ENCODE results near the gene ATP13A1. TPM values are rescaled to one million over a fixed set of nuclear protein-coding genes. Genes with fewer than 3 reads are reported as not detected.
A peak's percentile ranks its signal among the peaks of the same experiment; 100 is the strongest.
"Not testable (repeated sequence)": the region's sequence is repeated elsewhere in the genome, so short reads cannot be mapped to it uniquely, and the experiment has no call there.

ATP13A1 gene
- 101 and 104 TPM in 2 replicates for total RNA-seq

- Mint-ChIP-seq H3K4me3 (peak within 1 kb of the TSS; percentile 91), H3K4me1 (ENCODE audit: low read depth) (peaks cover 28% of the 10 kb centered on the region), H3K36me3 (ENCODE audit: low read depth) (peaks cover 28% of the 10 kb centered on the region), H3K27me3 (ENCODE audit: insufficient read depth) (no peaks in the 10 kb centered on the region), H3K9me3 (no peaks in the 10 kb centered on the region), H3K27ac (peak within 1 kb of the TSS; percentile 98)
- intact Hi-C loops (cut with micrococcal nuclease): loop anchor here (1.0 to 10.0 kb wide), 9 partner anchors 20 to 1113 kb away; partner anchors contain the start of genes GATAD2A, GMIP, PBX4 and ZNF486
- peak; percentile 93 for DNase-seq (ENCODE audit: low spot score)
These were observed at the start of gene ATP13A1 for GRCh38 chr19:19663256-19664120. Gene ATP13A1, minus strand, starts transcription at chr19:19663676. Its CDS starts 10 bp downstream, at chr19:19663666.

DNA sequence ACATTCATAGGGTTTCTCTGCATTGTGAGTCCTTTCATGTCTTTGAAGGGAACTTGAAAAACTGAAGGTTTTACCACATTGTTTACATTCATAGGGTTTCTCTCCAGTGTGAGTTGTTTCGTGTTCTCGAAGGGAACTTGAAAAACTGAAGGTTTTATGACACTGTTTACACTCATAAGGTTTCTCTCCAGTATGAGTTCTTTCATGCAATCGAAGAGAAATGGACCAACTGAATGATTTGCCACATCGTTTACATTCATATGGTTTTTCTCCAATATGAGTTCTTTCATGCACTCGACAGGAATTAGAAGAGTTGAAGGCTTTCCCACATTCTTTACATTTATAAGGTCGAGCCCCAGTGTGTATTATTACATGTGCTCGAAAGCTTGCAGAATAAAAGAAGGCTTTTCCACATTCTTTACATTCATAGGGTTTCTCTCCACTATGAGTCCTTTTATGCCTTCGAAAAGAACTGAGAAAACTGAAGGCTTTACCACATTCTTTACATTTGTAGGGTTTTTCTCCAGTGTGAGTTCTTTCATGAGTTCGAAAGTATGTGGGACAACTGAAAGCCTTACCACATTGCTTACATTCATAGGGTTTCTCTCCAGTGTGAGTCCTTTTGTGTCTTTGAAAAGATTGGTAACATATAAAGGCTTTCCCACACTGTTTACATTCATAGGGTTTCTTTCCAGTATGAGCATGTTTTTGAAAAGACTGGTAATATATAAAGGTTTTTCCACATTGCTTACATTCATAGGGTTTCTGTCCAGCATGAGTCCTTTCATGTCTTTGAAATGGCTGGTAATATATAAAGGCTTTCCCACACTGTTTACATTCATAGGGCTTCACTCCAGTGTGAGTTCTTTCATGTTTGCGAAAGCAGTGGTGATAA lies 48.7 kb upstream of the ATP13A1 start:
- peaks cover 69% of the 10 kb centered on the region for H3K9me3 Mint-ChIP-seq
- H3K4me1 Mint-ChIP-seq (ENCODE audit: low read depth): no peaks in the 10 kb centered on the region

GRCh38 chr19:19711306-19711933 lies 47.9 kb upstream of the ATP13A1 start:
- Mint-ChIP-seq H3K4me3 (no peak overlapping the region), H3K27me3 (ENCODE audit: insufficient read depth) (no peaks in the 10 kb centered on the region), H3K9me3 (peaks cover 68% of the 10 kb centered on the region), H3K36me3 (ENCODE audit: low read depth) (peaks cover 60% of the 10 kb centered on the region), H3K4me1 (ENCODE audit: low read depth) (no peaks in the 10 kb centered on the region), H3K27ac (no peak overlapping the region)
- intact Hi-C loops (cut with micrococcal nuclease): no loop called here
- no peak for DNase-seq (ENCODE audit: low spot score)

More for the DNA sequence above, 48.7 kb upstream of the ATP13A1 start:
- intact Hi-C loops (cut with micrococcal nuclease): no loop called here
- DNase-seq (ENCODE audit: low spot score): no peak
- no peak overlapping the region for H3K4me3 Mint-ChIP-seq
- H3K27me3 Mint-ChIP-seq (ENCODE audit: insufficient read depth): no peaks in the 10 kb centered on the region
- no peak overlapping the region for H3K27ac Mint-ChIP-seq
- H3K36me3 Mint-ChIP-seq (ENCODE audit: low read depth): peaks cover 64% of the 10 kb centered on the region

DNA sequence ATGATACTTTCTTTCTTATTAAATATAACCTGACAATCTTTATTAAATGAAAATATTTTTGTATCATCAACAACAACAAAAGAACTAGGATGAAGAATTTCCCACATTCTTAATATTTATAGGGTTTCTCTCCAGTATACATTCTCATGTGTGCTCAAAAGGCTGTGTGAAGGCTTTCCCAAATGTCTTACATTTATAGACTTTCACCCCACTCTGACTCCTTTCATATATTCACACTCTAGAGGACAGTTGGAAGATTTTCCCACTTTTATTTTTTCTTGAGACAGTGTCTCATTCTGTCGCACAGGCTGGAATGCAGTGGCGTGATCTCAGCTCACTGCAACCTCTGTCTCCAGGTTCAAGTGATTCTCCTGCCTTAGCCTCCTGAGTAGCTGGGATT lies 47.0 kb upstream of the ATP13A1 start:
- H3K27ac Mint-ChIP-seq: no peak overlapping the region
- H3K4me3 Mint-ChIP-seq: no peak overlapping the region
- intact Hi-C loops (cut with micrococcal nuclease): no loop called here
- H3K36me3 Mint-ChIP-seq (ENCODE audit: low read depth): peaks cover 59% of the 10 kb centered on the region
- H3K4me1 Mint-ChIP-seq (ENCODE audit: low read depth): no peaks in the 10 kb centered on the region
- DNase-seq (ENCODE audit: low spot score): no peak
- H3K27me3 Mint-ChIP-seq (ENCODE audit: insufficient read depth): no peaks in the 10 kb centered on the region
- peaks cover 66% of the 10 kb centered on the region for H3K9me3 Mint-ChIP-seq

- Mint-ChIP-seq H3K27me3 (ENCODE audit: insufficient read depth) (no peaks in the 10 kb centered on the region), H3K4me1 (ENCODE audit: low read depth) (no peaks in the 10 kb centered on the region), H3K27ac (no peak overlapping the region), H3K36me3 (ENCODE audit: low read depth) (peaks cover 15% of the 10 kb centered on the region), H3K4me3 (no peak overlapping the region), H3K9me3 (peaks cover 67% of the 10 kb centered on the region)
- intact Hi-C loops (cut with micrococcal nuclease): no loop called here
- DNase-seq (ENCODE audit: low spot score): no peak
These were observed 41.4 kb upstream of the ATP13A1 start for GRCh38 chr19:19704836-19705235.

GRCh38 chr19:19700493-19700892 lies 37.0 kb upstream of the ATP13A1 start:
- not testable (repeated sequence) for H3K27ac Mint-ChIP-seq; H3K4me1 Mint-ChIP-seq (ENCODE audit: low read depth)
- H3K9me3 Mint-ChIP-seq: peaks cover 51% of the 10 kb centered on the region

DNA sequence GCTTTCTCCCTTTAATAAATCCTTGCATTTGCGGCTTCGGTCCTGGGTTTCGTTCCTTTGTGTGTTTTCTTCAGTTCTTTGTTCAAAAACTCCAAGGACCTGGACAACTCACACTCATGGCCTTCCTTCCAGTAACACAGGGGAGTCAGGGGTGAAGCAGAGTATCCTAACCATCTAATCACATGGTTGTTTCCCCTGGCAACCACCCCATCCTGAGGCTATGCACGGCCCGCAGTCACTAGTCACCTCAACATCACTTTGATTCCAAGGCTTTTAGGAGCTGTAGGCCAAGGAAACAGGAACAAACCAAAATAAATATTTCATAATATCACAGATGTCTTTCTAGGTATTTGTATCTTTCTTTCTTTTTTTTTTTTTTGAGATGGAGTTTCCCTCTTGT lies 34.1 kb upstream of the ATP13A1 start:
- H3K9me3 Mint-ChIP-seq: peaks cover 39% of the 10 kb centered on the region
- no peak overlapping the region for H3K4me3 Mint-ChIP-seq
- no peak for DNase-seq (ENCODE audit: low spot score)
- H3K27ac Mint-ChIP-seq: no peak overlapping the region
- intact Hi-C loops (cut with micrococcal nuclease): no loop called here
- no peaks in the 10 kb centered on the region for H3K27me3 Mint-ChIP-seq (ENCODE audit: insufficient read depth)
- H3K4me1 Mint-ChIP-seq (ENCODE audit: low read depth): no peaks in the 10 kb centered on the region
- peaks cover 2% of the 10 kb centered on the region for H3K36me3 Mint-ChIP-seq (ENCODE audit: low read depth)

More at GRCh38 chr19:19700493-19700892, 37.0 kb upstream of the ATP13A1 start:
- intact Hi-C loops (cut with micrococcal nuclease); H3K36me3 Mint-ChIP-seq (ENCODE audit: low read depth); H3K27me3 Mint-ChIP-seq (ENCODE audit: insufficient read depth); DNase-seq (ENCODE audit: low spot score); H3K4me3 Mint-ChIP-seq: not testable (repeated sequence)

DNA sequence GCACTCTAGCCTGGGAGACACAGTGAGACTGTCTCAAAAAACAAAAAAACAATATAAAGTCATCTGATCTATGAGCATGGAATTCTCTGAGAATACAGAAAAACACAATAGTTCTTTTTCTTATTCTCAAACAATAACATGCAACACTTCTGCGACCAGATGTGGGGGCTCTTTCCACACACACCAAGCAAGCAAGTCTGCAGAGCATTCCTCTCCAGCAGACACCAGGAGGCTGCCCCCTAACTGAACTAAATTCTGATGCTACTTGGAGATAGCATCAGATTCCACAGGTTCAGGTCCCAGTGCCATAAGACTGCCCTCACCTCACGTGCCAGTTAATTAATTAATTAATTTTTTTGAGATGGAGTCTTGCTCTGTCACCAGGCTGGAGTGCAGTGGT lies 32.9 kb upstream of the ATP13A1 start:
- intact Hi-C loops (cut with micrococcal nuclease): no loop called here
- Mint-ChIP-seq H3K36me3 (ENCODE audit: low read depth) (peaks cover 2% of the 10 kb centered on the region), H3K4me1 (ENCODE audit: low read depth) (no peaks in the 10 kb centered on the region)

GRCh38 chr19:19691683-19692082 lies 28.2 kb upstream of the ATP13A1 start:
- Mint-ChIP-seq H3K27ac (no peak overlapping the region), H3K36me3 (ENCODE audit: low read depth) (peaks cover 8% of the 10 kb centered on the region), H3K27me3 (ENCODE audit: insufficient read depth) (no peaks in the 10 kb centered on the region), H3K4me1 (ENCODE audit: low read depth) (no peaks in the 10 kb centered on the region), H3K4me3 (no peak overlapping the region), H3K9me3 (peaks cover 16% of the 10 kb centered on the region)
- no peak for DNase-seq (ENCODE audit: low spot score)
- intact Hi-C loops (cut with micrococcal nuclease): no loop called here

More for the DNA sequence above, 32.9 kb upstream of the ATP13A1 start:
- DNase-seq (ENCODE audit: low spot score): no peak
- H3K4me3 Mint-ChIP-seq: no peak overlapping the region
- peaks cover 39% of the 10 kb centered on the region for H3K9me3 Mint-ChIP-seq
- H3K27ac Mint-ChIP-seq: no peak overlapping the region
- no peaks in the 10 kb centered on the region for H3K27me3 Mint-ChIP-seq (ENCODE audit: insufficient read depth)

GRCh38 chr19:19689023-19689422 lies 25.5 kb upstream of the ATP13A1 start:
- H3K27ac Mint-ChIP-seq; H3K27me3 Mint-ChIP-seq (ENCODE audit: insufficient read depth); DNase-seq (ENCODE audit: low spot score); intact Hi-C loops (cut with micrococcal nuclease); H3K4me1 Mint-ChIP-seq (ENCODE audit: low read depth); H3K4me3 Mint-ChIP-seq: not testable (repeated sequence)
- Mint-ChIP-seq H3K9me3 (peaks cover 24% of the 10 kb centered on the region), H3K36me3 (ENCODE audit: low read depth) (peaks cover 26% of the 10 kb centered on the region)

- Mint-ChIP-seq H3K36me3 (ENCODE audit: low read depth) (peaks cover 43% of the 10 kb centered on the region), H3K27ac (no peak overlapping the region), H3K9me3 (peaks cover 36% of the 10 kb centered on the region), H3K4me1 (ENCODE audit: low read depth) (no peaks in the 10 kb centered on the region), H3K4me3 (no peak overlapping the region), H3K27me3 (ENCODE audit: insufficient read depth) (no peaks in the 10 kb centered on the region)
- DNase-seq (ENCODE audit: low spot score): no peak
- intact Hi-C loops (cut with micrococcal nuclease): no loop called here
These were observed 23.6 kb upstream of the ATP13A1 start for GRCh38 chr19:19687090-19687489.

DNA sequence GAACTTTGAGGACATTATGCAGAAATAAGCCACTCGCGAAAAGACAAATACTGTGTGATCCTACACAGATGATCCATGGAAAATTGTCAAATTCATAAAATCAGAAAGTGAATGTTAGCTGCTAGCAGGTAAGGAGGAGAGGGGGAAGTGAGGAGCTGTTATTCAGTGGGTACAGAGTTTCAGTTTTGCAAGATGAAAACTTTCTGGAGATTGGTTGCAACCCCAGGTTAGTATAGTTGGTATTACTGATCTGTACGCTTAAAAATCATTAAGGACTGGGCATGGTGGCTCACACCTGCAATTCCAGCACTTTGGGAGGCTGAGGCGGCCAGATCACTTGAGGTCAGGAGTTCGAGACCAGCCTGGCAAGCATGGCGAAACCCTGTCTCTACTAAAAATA lies 23.1 kb upstream of the ATP13A1 start:
- Mint-ChIP-seq H3K9me3 (peaks cover 36% of the 10 kb centered on the region), H3K27me3 (ENCODE audit: insufficient read depth) (no peaks in the 10 kb centered on the region), H3K4me3 (no peak overlapping the region), H3K4me1 (ENCODE audit: low read depth) (no peaks in the 10 kb centered on the region), H3K27ac (no peak overlapping the region), H3K36me3 (ENCODE audit: low read depth) (peaks cover 44% of the 10 kb centered on the region)
- DNase-seq (ENCODE audit: low spot score): no peak
- intact Hi-C loops (cut with micrococcal nuclease): no loop called here

Measured in activated T-helper 1 cell treated with anti-CD3 and anti-CD28 coated beads, Interleukin-12 subunit alpha, Interleukin-12 subunit beta, Interleukin-2, Interleukin-4 antibody, amounts not matched to agents 30 ng/mL and 10 ng/mL and 1 ng/mL, durations not matched to agents 14 hours and 24 hours and 36 hours (primary cell).